GM12878 (cell line): Measurements from ENCODE around the gene HAO2. TPM values are rescaled to one million over a fixed set of nuclear protein-coding genes. Genes with fewer than 3 reads are reported as not detected.

Experiments
- ATAC-seq: fragments of 200-7000 bp; cut with Tn5 transposase; 3 replicates; pipeline ENCODE4 v1.9.1; 2020; ENCODE audit warnings: mild to moderate bottlenecking, moderate library complexity
- BruUV-seq: library from RNA; stranded (reverse); fragments of 400-500 nt; replicated peaks from 2 replicates; lab custom pipeline; 2021; lab: Mats Ljungman, UMichigan
- CTCF ChIA-PET: fragments of 300-600 bp; sonication (Branson Sonifier 250); formaldehyde crosslinking; extraction: SDS; loops from one replicate; lab custom pipeline; 2021; ENCODE audit warnings: inconsistent platforms; lab: Yijun Ruan, JAX
- POLR2A ChIA-PET: fragments of 350-600 bp; formaldehyde crosslinking; extraction: SDS; loops from one replicate; lab custom pipeline; 2021; ENCODE audit warnings: inconsistent platforms; lab: Charles Lee
- RAD21 ChIA-PET: fragments of 300-600 bp; sonication (Branson Sonifier 250); formaldehyde crosslinking; loops from one replicate; lab custom pipeline; 2023; ENCODE audit warnings: antibody characterized with exemption; ENCODE audit not compliant: unreplicated experiment; lab: Charles Lee
- SMC1A ChIA-PET: fragments of 300-600 bp; sonication (Branson Sonifier 250); formaldehyde crosslinking; loops from one replicate; lab custom pipeline; 2023; ENCODE audit not compliant: unreplicated experiment, uncharacterized antibody; lab: Charles Lee
- DNase-seq: peaks from one replicate; pipeline ENCODE4 v3.0.0-alpha.2; 2011; ENCODE audit warnings: low read depth, low spot score
- FAIRE-seq: peaks from 3 replicates; lab custom pipeline; 2011; peaks lifted over from hg19 to GRCh38; lab: Jason Lieb, UNC
- H2AFZ ChIP-seq: 2 replicates; pipeline ENCODE4 v1.6.0; 2011; ENCODE audit warnings: low read depth, low read length, control low read depth; ENCODE audit not compliant: control insufficient read depth
- H3K27ac ChIP-seq: 2 replicates; pipeline ENCODE4 v1.5.1; 2011; ENCODE audit warnings: control low read depth; ENCODE audit not compliant: control insufficient read depth, insufficient read depth
- H3K27me3 ChIP-seq, 2 experiments: replicated peaks in 1 of 2; 2 replicates each; pipeline versions ENCODE4 v1.6.0 to v1.6.1; 2011; ENCODE audit warnings: low read length in 1 of 2; ENCODE audit not compliant: control insufficient read depth in 2 of 2, insufficient read depth in 2 of 2
- H3K36me3 ChIP-seq, 2 experiments: 2 replicates each; pipeline ENCODE4 v1.5.1; 2011; ENCODE audit warnings: low read length in 1 of 2; ENCODE audit not compliant: control insufficient read depth in 2 of 2, insufficient read depth in 2 of 2
- H3K4me1 ChIP-seq: 2 replicates; pipeline ENCODE4 v1.6.1; 2011; ENCODE audit warnings: mild to moderate bottlenecking, low read length, moderate library complexity, mixed read lengths; ENCODE audit not compliant: control insufficient read depth, insufficient read depth
- H3K4me2 ChIP-seq: 2 replicates; pipeline ENCODE4 v1.6.0; 2011; ENCODE audit warnings: control low read depth; ENCODE audit not compliant: control insufficient read depth, insufficient read depth
- H3K4me3 ChIP-seq: fragments of 200-600 bp; sonication (generic); 2 replicates; pipeline ENCODE4 v1.5.1; 2016
- H3K79me2 ChIP-seq: 2 replicates; pipeline ENCODE4 v1.6.0; 2011; ENCODE audit warnings: low read length; ENCODE audit not compliant: control insufficient read depth, insufficient read depth
- H3K9ac ChIP-seq: 2 replicates; pipeline ENCODE4 v1.8.0; 2011; ENCODE audit warnings: low read length, control low read depth, mixed read lengths; ENCODE audit not compliant: control insufficient read depth, insufficient read depth
- H3K9me3 ChIP-seq: replicated peaks from 3 replicates; pipeline ENCODE4 v1.5.1; 2011; ENCODE audit warnings: mild to moderate bottlenecking, low read length; ENCODE audit not compliant: control insufficient read depth, insufficient read depth
- H4K20me1 ChIP-seq: 2 replicates; pipeline ENCODE4 v1.6.0; 2011; ENCODE audit not compliant: control insufficient read depth, insufficient read depth
- BRCA1 ChIP-seq: IDR thresholded peaks from 2 replicates; pipeline ENCODE4 v1.6.1; 2011; ENCODE audit warnings: low read depth, low read length, improper control_type of control experiment
- CBX5 ChIP-seq: sonication (generic); IDR thresholded peaks from 2 replicates; pipeline ENCODE4 v1.6.1; 2016; ENCODE audit warnings: low read depth, moderate library complexity, mild to moderate bottlenecking, inconsistent platforms
- LARP7 ChIP-seq: fragments of 450-650 bp; IDR thresholded peaks from 2 replicates; pipeline ENCODE4 v1.6.1; 2017; ENCODE audit warnings: mild to moderate bottlenecking
- MTA3 ChIP-seq: IDR thresholded peaks from 2 replicates; pipeline ENCODE4 v1.6.1; 2012; ENCODE audit warnings: low read length, inconsistent platforms, borderline replicate concordance
- MYB ChIP-seq: fragments of 150-350 bp; IDR thresholded peaks from 2 replicates; pipeline ENCODE4 v1.6.1; 2014; ENCODE audit warnings: mild to moderate bottlenecking, low read depth, low read length, borderline replicate concordance
- MYC ChIP-seq: IDR thresholded peaks from 2 replicates; pipeline ENCODE4 v1.6.1; 2011; ENCODE audit warnings: mild to moderate bottlenecking, low read length, moderate library complexity, inconsistent platforms; ENCODE audit not compliant: insufficient read depth, insufficient replicate concordance, insufficient read length, severe bottlenecking
- NFIC ChIP-seq: IDR thresholded peaks from 2 replicates; pipeline ENCODE4 v1.6.1; 2012; ENCODE audit warnings: low read depth, mild to moderate bottlenecking, inconsistent platforms, low read length, moderate library complexity
- NR2F1 ChIP-seq: fragments of 450-650 bp; conservative IDR thresholded peaks from 2 replicates; pipeline ENCODE4 v1.6.1; 2017; ENCODE audit warnings: mild to moderate bottlenecking
- PAX8 ChIP-seq: fragments of 450-650 bp; IDR thresholded peaks from 2 replicates; pipeline ENCODE4 v1.6.1; 2017; ENCODE audit warnings: mild to moderate bottlenecking, moderate library complexity
- POLR2AphosphoS2 ChIP-seq: IDR thresholded peaks from 2 replicates; pipeline ENCODE4 v1.6.1; 2011; ENCODE audit warnings: low read depth, mild to moderate bottlenecking, low read length, improper control_type of control experiment, moderate library complexity
- RFX5 ChIP-seq: IDR thresholded peaks from 2 replicates; pipeline ENCODE4 v1.6.1; 2011; ENCODE audit warnings: low read depth, low read length, improper control_type of control experiment
- SRF ChIP-seq, 2 experiments: IDR thresholded peaks; 2 replicates each; pipeline ENCODE4 v1.6.1; 2011; ENCODE audit warnings: low read depth in 2 of 2, low read length in 2 of 2, mild to moderate bottlenecking in 1 of 2, moderate library complexity in 1 of 2
- STAT1 ChIP-seq: fragments of 450-650 bp; conservative IDR thresholded peaks from 2 replicates; pipeline ENCODE4 v1.6.1; 2014; ENCODE audit warnings: antibody characterized with exemption, mild to moderate bottlenecking
- ZNF622 ChIP-seq: fragments of 450-650 bp; IDR thresholded peaks from 2 replicates; pipeline ENCODE4 v1.6.1; 2017; ENCODE audit warnings: mild to moderate bottlenecking, inconsistent platforms
- WGBS: methylation state at CpG from one replicate; pipeline ENCODE4 v1.1.6; 2016; ENCODE audit warnings: low lambda C conversion rate; ENCODE audit not compliant: insufficient replicate concordance, insufficient coverage; ENCODE audit errors: missing lambda C conversion rate; 5-methylcytosine and 5-hydroxymethylcytosine counted together
- in situ Hi-C: fragments of 300-500 bp; cut with MboI; formaldehyde crosslinking; loops from 9 replicates; pipeline ENCODE4 v1.14.3; 2018; ENCODE audit warnings: mixed read lengths
- intact Hi-C: fragments of 100-400 bp; cut with micrococcal nuclease; formaldehyde crosslinking; loops from one replicate; pipeline ENCODE4 v1.14.2; 2022; ENCODE audit not compliant: unreplicated experiment
- polyA plus RNA-seq, 11 experiments: library from polyadenylated mRNA; depleted of rRNA in 4 of 11; unstranded in 6 of 11; stranded (reverse) in 5 of 11; fragments of >200 nt; fragmentation: Nextera tagmentation in 4 of 11; fragmentation: Illumina TruSeq in 1 of 11; extraction: Ambion mirVana in 4 of 11; extraction: Trizol in 1 of 11; gene quantifications; 1 replicate in 1 of 11; 2 replicates in 10 of 11; pipeline versions ENCODE4 v1.2.1 to v1.2.3, GENCODE V29; 2011 to 2016; ENCODE audit warnings: inconsistent platforms in 2 of 11, missing spikeins in 2 of 11, low read depth in 1 of 11
- total RNA-seq, 4 experiments: library from RNA; depleted of rRNA in 3 of 4; stranded (reverse); fragments of >200 nt in 3 of 4; fragmentation: Illumina TruSeq in 1 of 4; extraction: Trizol in 1 of 4; gene quantifications; 2 replicates each; pipeline versions ENCODE4 v1.2.1 to v1.2.3, GENCODE V29; 2013 to 2021
- TF ChIP-seq, protein P1 (sequence below): fragments of 450-650 bp; IDR thresholded peaks from 2 replicates; pipeline ENCODE4 v1.6.1; 2018; ENCODE audit warnings: borderline replicate concordance, mild to moderate bottlenecking; ENCODE audit not compliant: partially characterized antibody
- TF ChIP-seq, protein P2 (sequence below): fragments of 450-650 bp; IDR thresholded peaks from 2 replicates; pipeline ENCODE4 v1.6.1; 2014; ENCODE audit warnings: mild to moderate bottlenecking
- TF ChIP-seq, protein P3 (sequence below): IDR thresholded peaks from 2 replicates; pipeline ENCODE4 v1.6.1; 2011; ENCODE audit warnings: low read depth, mild to moderate bottlenecking, low read length, moderate library complexity, borderline replicate concordance; ENCODE audit errors: extremely low read depth

HAO2 gene
- total and polyA plus RNA-seq, 10 of the 15 experiments (the other 5 are each of a cell fraction or from before 2014, with no cell fraction given), result not detected

DNA sequence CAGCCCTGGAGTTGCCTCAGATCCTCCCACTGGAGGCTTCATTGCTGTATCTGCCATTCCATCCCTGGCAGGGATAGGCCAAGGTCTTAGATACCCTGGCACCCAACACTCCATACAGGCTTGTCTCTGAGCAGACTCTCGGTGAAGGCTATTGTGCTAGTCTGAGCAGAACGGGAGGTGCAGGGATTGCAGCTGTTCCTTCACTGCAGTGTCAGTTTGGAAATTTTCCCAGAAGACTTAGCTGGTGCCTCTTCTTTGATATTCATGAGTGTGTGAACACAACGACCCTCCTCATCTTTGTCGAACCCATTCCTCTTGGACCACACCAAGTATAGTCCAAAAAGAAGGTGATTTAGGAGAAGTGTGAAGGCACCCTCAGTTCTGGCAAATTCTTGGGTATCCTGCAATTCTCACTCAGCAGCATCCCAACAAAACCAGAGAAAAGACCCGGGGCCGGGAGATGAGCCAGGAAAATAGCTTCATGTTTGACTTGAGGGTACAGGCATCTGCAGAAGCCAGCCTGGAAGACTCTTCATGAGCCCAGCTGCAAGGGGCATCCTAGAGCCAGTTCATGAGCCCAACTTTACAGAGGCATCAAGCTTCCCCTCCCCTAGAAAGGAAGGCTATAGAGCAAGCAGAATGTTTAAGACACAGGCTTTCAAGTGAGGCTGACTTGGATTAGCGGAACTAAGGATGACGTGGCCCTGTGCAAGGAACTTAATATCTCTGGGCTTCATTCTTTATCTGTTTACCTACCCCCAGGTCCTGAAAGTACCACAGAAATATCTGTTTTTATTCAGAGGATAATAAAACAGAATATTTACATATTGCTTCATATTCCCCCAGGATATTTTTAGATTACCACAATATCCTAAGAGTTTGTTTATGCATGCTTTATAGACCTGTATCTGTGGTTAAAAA is 38.8 kb upstream of the HAO2 start:
- RAD21 ChIA-PET, result interaction anchor here (1.9 kb wide), 1 partner anchor 42 kb away, joined by 6 read pairs; no protein-coding TSS in a partner anchor
- H3K36me3 ChIP-seq, result no peaks in the 10 kb centered on the region
- no peak overlapping the region for H3K4me2 ChIP-seq
- no peak for ATAC-seq
- peaks cover 7% of the 10 kb centered on the region for H3K4me1 ChIP-seq
- SMC1A ChIA-PET, result interaction anchor here (0.7 to 1.5 kb wide), 2 partner anchors 55 to 345 kb away, joined by 3 to 5 read pairs; no protein-coding TSS in a partner anchor
- H3K9me3 ChIP-seq, result no peaks in the 10 kb centered on the region
- H3K4me3 ChIP-seq, result no peak overlapping the region
- H3K79me2 ChIP-seq, result no peaks in the 10 kb centered on the region
- no peak overlapping the region for H2AFZ ChIP-seq
- no peak overlapping the region for H3K9ac ChIP-seq
- DNase-seq, result no peak
- in situ Hi-C loops, result no loop called here
- intact Hi-C loops, result no loop called here
- no TSS peak for BruUV-seq
- CTCF ChIA-PET, result interaction anchor here (0.6 to 2.2 kb wide), 3 partner anchors 17 to 54 kb away, joined by 3 to 16 read pairs (median 6); no protein-coding TSS in a partner anchor
- H4K20me1 ChIP-seq, result no peaks in the 10 kb centered on the region
- TF ChIP-seq ZNF622 (no peak), BRCA1 (no peak), LARP7 (no peak), POLR2AphosphoS2 (no peak), SRF (IDR thresholded peaks at IDR 0.05; ENCODE audit: low read depth in 2 of 2, low read length in 2 of 2) (no peak), NR2F1 (no peak), NFIC (no peak), CBX5 (no peak), MTA3 (no peak), PAX8 (no peak), STAT1 (no peak), MYC (no peak), RFX5 (no peak), MYB (no peak)
- TF ChIP-seq, protein P1, sequence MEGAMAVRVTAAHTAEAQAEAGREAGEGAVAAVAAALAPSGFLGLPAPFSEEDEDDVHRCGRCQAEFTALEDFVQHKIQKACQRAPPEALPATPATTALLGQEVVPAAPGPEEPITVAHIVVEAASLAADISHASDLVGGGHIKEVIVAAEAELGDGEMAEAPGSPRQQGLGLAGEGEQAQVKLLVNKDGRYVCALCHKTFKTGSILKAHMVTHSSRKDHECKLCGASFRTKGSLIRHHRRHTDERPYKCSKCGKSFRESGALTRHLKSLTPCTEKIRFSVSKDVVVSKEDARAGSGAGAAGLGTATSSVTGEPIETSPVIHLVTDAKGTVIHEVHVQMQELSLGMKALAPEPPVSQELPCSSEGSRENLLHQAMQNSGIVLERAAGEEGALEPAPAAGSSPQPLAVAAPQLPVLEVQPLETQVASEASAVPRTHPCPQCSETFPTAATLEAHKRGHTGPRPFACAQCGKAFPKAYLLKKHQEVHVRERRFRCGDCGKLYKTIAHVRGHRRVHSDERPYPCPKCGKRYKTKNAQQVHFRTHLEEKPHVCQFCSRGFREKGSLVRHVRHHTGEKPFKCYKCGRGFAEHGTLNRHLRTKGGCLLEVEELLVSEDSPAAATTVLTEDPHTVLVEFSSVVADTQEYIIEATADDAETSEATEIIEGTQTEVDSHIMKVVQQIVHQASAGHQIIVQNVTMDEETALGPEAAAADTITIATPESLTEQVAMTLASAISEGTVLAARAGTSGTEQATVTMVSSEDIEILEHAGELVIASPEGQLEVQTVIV, result no peak
- TF ChIP-seq, protein P2, sequence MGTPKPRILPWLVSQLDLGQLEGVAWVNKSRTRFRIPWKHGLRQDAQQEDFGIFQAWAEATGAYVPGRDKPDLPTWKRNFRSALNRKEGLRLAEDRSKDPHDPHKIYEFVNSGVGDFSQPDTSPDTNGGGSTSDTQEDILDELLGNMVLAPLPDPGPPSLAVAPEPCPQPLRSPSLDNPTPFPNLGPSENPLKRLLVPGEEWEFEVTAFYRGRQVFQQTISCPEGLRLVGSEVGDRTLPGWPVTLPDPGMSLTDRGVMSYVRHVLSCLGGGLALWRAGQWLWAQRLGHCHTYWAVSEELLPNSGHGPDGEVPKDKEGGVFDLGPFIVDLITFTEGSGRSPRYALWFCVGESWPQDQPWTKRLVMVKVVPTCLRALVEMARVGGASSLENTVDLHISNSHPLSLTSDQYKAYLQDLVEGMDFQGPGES, result no peak
- TF ChIP-seq, protein P3, sequence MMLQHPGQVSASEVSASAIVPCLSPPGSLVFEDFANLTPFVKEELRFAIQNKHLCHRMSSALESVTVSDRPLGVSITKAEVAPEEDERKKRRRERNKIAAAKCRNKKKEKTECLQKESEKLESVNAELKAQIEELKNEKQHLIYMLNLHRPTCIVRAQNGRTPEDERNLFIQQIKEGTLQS, result no peak
- FAIRE-seq, result no peak
- 55% methylated on average over 8 of the region's 8 CpGs for WGBS
- H3K27me3 ChIP-seq, result no peaks in the 10 kb centered on the region
- no peak overlapping the region for H3K27ac ChIP-seq
- POLR2A ChIA-PET, result interaction anchor here (1.7 kb wide), 1 partner anchor 17 kb away, joined by 5 read pairs; no protein-coding TSS in a partner anchor
